H1 (cell line): ENCODE measurements around the gene CAMTA2. TPM values are rescaled to one million over a fixed set of nuclear protein-coding genes. Genes with fewer than 3 reads are reported as not detected.

ENCODE experiments used
- CTCF ChIA-PET: fragments of 300-600 bp; sonication (Branson Sonifier 250); formaldehyde crosslinking; loops from one replicate; lab custom pipeline; 2021; ENCODE audit not compliant: partially characterized antibody; lab: Charles Lee
- POLR2A ChIA-PET: fragments of 300-600 bp; sonication (Branson Sonifier 250); formaldehyde crosslinking; loops from one replicate; lab custom pipeline; 2021; ENCODE audit warnings: inconsistent platforms; ENCODE audit not compliant: partially characterized antibody; lab: Charles Lee
- DNase-seq, 2 experiments: peaks; one replicate each; pipeline versions ENCODE4 v3.0.0 to v3.0.0-alpha.2; 2010 to 2022; ENCODE audit warnings: low spot score in 2 of 2, low read depth in 1 of 2, mixed read lengths in 1 of 2
- FAIRE-seq: peaks from 2 replicates; lab custom pipeline; 2011; peaks lifted over from hg19 to GRCh38; lab: Jason Lieb, UNC
- H2AFZ ChIP-seq: 2 replicates; pipeline ENCODE4 v1.8.1; 2012; ENCODE audit warnings: low read length, inconsistent platforms
- H2AK5ac ChIP-seq: 2 replicates; pipeline ENCODE4 v1.6.1; 2013; ENCODE audit warnings: low read depth, low read length
- H2BK120ac ChIP-seq: replicated peaks from 2 replicates; pipeline ENCODE3; 2013; ENCODE audit warnings: low read depth, low read length, inconsistent platforms
- H2BK12ac ChIP-seq: 2 replicates; pipeline ENCODE4 v1.6.1; 2013; ENCODE audit warnings: low read depth, low read length
- H2BK15ac ChIP-seq: 2 replicates; pipeline ENCODE4 v1.6.1; 2013; ENCODE audit warnings: low read length
- H2BK20ac ChIP-seq: 2 replicates; pipeline ENCODE4 v1.6.1; 2013; ENCODE audit warnings: low read length
- H2BK5ac ChIP-seq: 2 replicates; pipeline ENCODE4 v1.6.1; 2013; ENCODE audit warnings: low read depth, low read length
- H3K14ac ChIP-seq: 2 replicates; pipeline ENCODE4 v1.6.1; 2013; ENCODE audit warnings: inconsistent platforms; ENCODE audit not compliant: insufficient read length
- H3K18ac ChIP-seq: 2 replicates; pipeline ENCODE4 v1.6.1; 2013; ENCODE audit warnings: low read length; ENCODE audit errors: extremely low read depth
- H3K23ac ChIP-seq: 2 replicates; pipeline ENCODE4 v1.6.1; 2013; ENCODE audit warnings: inconsistent platforms; ENCODE audit not compliant: insufficient read length
- H3K23me2 ChIP-seq: 2 replicates; pipeline ENCODE4 v1.6.1; 2013; ENCODE audit warnings: low read depth, low read length
- H3K27ac ChIP-seq: 2 replicates; pipeline ENCODE4 v1.6.1; 2011; ENCODE audit warnings: low read depth, low read length, inconsistent platforms
- H3K27me3 ChIP-seq, 4 experiments: replicated peaks in 1 of 4; 1 replicate in 1 of 4; 2 replicates in 3 of 4; pipeline versions ENCODE4 v1.6.1 to v1.8.1; 2011 to 2013; ENCODE audit warnings: low read length in 3 of 4, mild to moderate bottlenecking in 3 of 4, inconsistent platforms in 2 of 4, mixed read lengths in 2 of 4, moderate library complexity in 1 of 4; ENCODE audit not compliant: control insufficient read depth in 3 of 4, insufficient read depth in 3 of 4; ENCODE audit errors: extremely low read depth in 1 of 4
- H3K36me3 ChIP-seq, 4 experiments: 2 replicates each; pipeline versions ENCODE4 v1.6.1 to v1.8.1; 2011 to 2013; ENCODE audit warnings: mild to moderate bottlenecking in 4 of 4, low read length in 3 of 4, moderate library complexity in 2 of 4, control low read depth in 1 of 4, inconsistent platforms in 1 of 4; ENCODE audit not compliant: insufficient read depth in 4 of 4, control insufficient read depth in 2 of 4
- H3K4ac ChIP-seq: replicated peaks from 2 replicates; pipeline ENCODE3; 2013; ENCODE audit warnings: low read length, low read depth, mixed read lengths, inconsistent platforms; ENCODE audit not compliant: insufficient read length
- H3K4me1 ChIP-seq, 4 experiments: replicated peaks in 1 of 4; 1 replicate in 1 of 4; 2 replicates in 3 of 4; pipeline versions ENCODE4 v1.6.1 to v1.8.1; 2011 to 2013; ENCODE audit warnings: low read length in 3 of 4, inconsistent platforms in 2 of 4, mixed read lengths in 1 of 4; ENCODE audit not compliant: insufficient read depth in 4 of 4, control insufficient read depth in 3 of 4
- H3K4me2 ChIP-seq, 2 experiments: 2 replicates each; pipeline versions ENCODE4 v1.6.1 to v1.8.1; 2011 to 2013; ENCODE audit warnings: low read depth in 2 of 2, low read length in 2 of 2, control low read depth in 1 of 2, inconsistent platforms in 1 of 2, mild to moderate bottlenecking in 1 of 2; ENCODE audit not compliant: insufficient read depth in 1 of 2
- H3K4me3 ChIP-seq, 4 experiments: fragments of 200-600, 300-600 bp in 1 of 4; sonication (generic), shearing (Covaris generic), sonication (Bioruptor Twin) in 1 of 4; 2 replicates each; pipeline versions ENCODE4 v1.5.1 to v1.8.1; 2011 to 2016; ENCODE audit warnings: low read length in 4 of 4, low read depth in 3 of 4, control low read depth in 2 of 4, inconsistent platforms in 2 of 4, mild to moderate bottlenecking in 2 of 4, mixed read lengths in 1 of 4, moderate library complexity in 1 of 4; ENCODE audit not compliant: insufficient read depth in 2 of 4; ENCODE audit errors: extremely low read depth in 1 of 4
- H3K56ac ChIP-seq: replicated peaks from 2 replicates; pipeline ENCODE3; 2013; ENCODE audit warnings: low read depth, mild to moderate bottlenecking, mixed read lengths, low read length, inconsistent platforms; ENCODE audit not compliant: insufficient read length
- H3K79me1 ChIP-seq: 2 replicates; pipeline ENCODE4 v1.6.1; 2013; ENCODE audit warnings: low read depth, low read length, control low read depth
- H3K79me2 ChIP-seq, 2 experiments: 2 replicates each; pipeline versions ENCODE4 v1.6.1 to v1.8.1; 2012 to 2013; ENCODE audit warnings: low read length in 2 of 2, mild to moderate bottlenecking in 2 of 2, inconsistent platforms in 1 of 2; ENCODE audit not compliant: insufficient read depth in 2 of 2, control insufficient read depth in 1 of 2
- H3K9ac ChIP-seq, 4 experiments: replicated peaks in 1 of 4; 1 replicate in 1 of 4; 2 replicates in 3 of 4; pipeline versions ENCODE4 v1.6.1 to v1.8.1; 2011 to 2013; ENCODE audit warnings: low read depth in 3 of 4, low read length in 3 of 4, control low read depth in 2 of 4, mild to moderate bottlenecking in 2 of 4, moderate library complexity in 2 of 4, inconsistent platforms in 1 of 4; ENCODE audit errors: extremely low read depth in 1 of 4
- H3K9me3 ChIP-seq, 2 experiments: 2 replicates each; pipeline versions ENCODE4 v1.6.1 to v1.8.1; 2012 to 2013; ENCODE audit warnings: mild to moderate bottlenecking in 2 of 2, moderate library complexity in 2 of 2, control low read depth in 1 of 2, inconsistent platforms in 1 of 2, low read depth in 1 of 2, low read length in 1 of 2, mixed read lengths in 1 of 2; ENCODE audit not compliant: insufficient read depth in 2 of 2
- H4K20me1 ChIP-seq, 2 experiments: replicated peaks in 1 of 2; 2 replicates each; pipeline versions ENCODE3 to v1.8.1; 2011 to 2013; ENCODE audit warnings: inconsistent platforms in 2 of 2, low read length in 2 of 2, mild to moderate bottlenecking in 1 of 2; ENCODE audit not compliant: insufficient read depth in 2 of 2, control insufficient read depth in 1 of 2
- H4K5ac ChIP-seq: 2 replicates; pipeline ENCODE4 v1.6.1; 2013; ENCODE audit warnings: low read length, low read depth, mixed read lengths, inconsistent platforms; ENCODE audit not compliant: insufficient read length
- H4K8ac ChIP-seq: 2 replicates; pipeline ENCODE4 v1.8.0; 2013; ENCODE audit warnings: mild to moderate bottlenecking, moderate library complexity, low read length, inconsistent platforms; ENCODE audit not compliant: insufficient read depth; ENCODE audit errors: extremely low read depth
- H4K91ac ChIP-seq: replicated peaks from 2 replicates; pipeline ENCODE3; 2013; ENCODE audit warnings: low read length, mixed read lengths, inconsistent platforms; ENCODE audit not compliant: insufficient read length
- KDM5A ChIP-seq: fragments of 200-600 bp; IDR thresholded peaks from 2 replicates; pipeline ENCODE4 v1.7.1; 2012; ENCODE audit warnings: mild to moderate bottlenecking, low read length, inconsistent platforms, mixed read lengths
- NRF1 ChIP-seq: IDR thresholded peaks from 2 replicates; pipeline ENCODE4 v1.6.1; 2011; ENCODE audit warnings: mild to moderate bottlenecking, low read depth, low read length, improper control_type of control experiment
- POU5F1 ChIP-seq: IDR thresholded peaks from 2 replicates; pipeline ENCODE4 v1.6.1; 2011; ENCODE audit warnings: low read depth, mild to moderate bottlenecking, low read length, moderate library complexity
- RBBP5 ChIP-seq: IDR thresholded peaks from 2 replicates; pipeline ENCODE4 v1.7.1; 2012; ENCODE audit warnings: low read depth, mild to moderate bottlenecking, inconsistent platforms, low read length, moderate library complexity, borderline replicate concordance
- RXRA ChIP-seq: IDR thresholded peaks from 2 replicates; pipeline ENCODE4 v1.6.1; 2011; ENCODE audit warnings: low read depth, mild to moderate bottlenecking, low read length, moderate library complexity; ENCODE audit not compliant: insufficient read depth
- TAF1 ChIP-seq: IDR thresholded peaks from 2 replicates; pipeline ENCODE4 v1.6.1; 2011; ENCODE audit warnings: mild to moderate bottlenecking, low read depth, low read length
- TAF7 ChIP-seq: optimal IDR thresholded peaks from 2 replicates; pipeline ENCODE3; 2011; ENCODE audit warnings: low read depth, mild to moderate bottlenecking, inconsistent platforms, low read length, moderate library complexity, borderline replicate concordance
- TCF12 ChIP-seq: IDR thresholded peaks from 2 replicates; pipeline ENCODE4 v1.6.1; 2011; ENCODE audit warnings: low read depth, mild to moderate bottlenecking, low read length
- WGBS, 2 experiments: shearing (Covaris generic) in 1 of 2; methylation state at CpG; one replicate each; pipeline versions ENCODE4 v1.1.6 to v1.1.7; 2013 to 2015; ENCODE audit warnings: low lambda C conversion rate in 2 of 2, mixed read lengths in 2 of 2, inconsistent platforms in 1 of 2, low coverage in 1 of 2, missing lambda C conversion rate in 1 of 2; ENCODE audit not compliant: insufficient replicate concordance in 2 of 2, insufficient coverage in 1 of 2, insufficient read length in 1 of 2; ENCODE audit errors: extremely low coverage in 1 of 2, missing lambda C conversion rate in 1 of 2; 5-methylcytosine and 5-hydroxymethylcytosine counted together
- polyA plus RNA-seq, 7 experiments: library from polyadenylated mRNA; depleted of rRNA in 3 of 7; stranded (reverse) in 5 of 7; unstranded in 2 of 7; fragments of >200 nt in 5 of 7; fragments of 200-250 nt in 2 of 7; gene quantifications; 1 replicate in 5 of 7; 2 replicates in 1 of 7; 4 replicates in 1 of 7; pipeline versions ENCODE4 v1.2.1 to v1.2.3, GENCODE V29; 2011 to 2013; ENCODE audit warnings: missing spikeins in 2 of 7, mixed read lengths in 2 of 7
- total RNA-seq: library from RNA; stranded (reverse); fragmentation: NEBNext Ultra II Directional; extraction: Animal tissue kit (Norgen Biotek cat#: 25700); gene quantifications from 2 replicates; pipeline ENCODE4 v1.2.1, GENCODE V29; 2021
- TF ChIP-seq, protein P1 (sequence below): IDR thresholded peaks from 2 replicates; pipeline ENCODE4 v1.6.1; 2012; ENCODE audit warnings: inconsistent platforms

Gene CAMTA2
- total and polyA plus RNA-seq, 2 of the 8 experiments (the other 6 are each of a cell fraction or from before 2014, with no cell fraction given): 5.5 to 12.0 TPM

DNA sequence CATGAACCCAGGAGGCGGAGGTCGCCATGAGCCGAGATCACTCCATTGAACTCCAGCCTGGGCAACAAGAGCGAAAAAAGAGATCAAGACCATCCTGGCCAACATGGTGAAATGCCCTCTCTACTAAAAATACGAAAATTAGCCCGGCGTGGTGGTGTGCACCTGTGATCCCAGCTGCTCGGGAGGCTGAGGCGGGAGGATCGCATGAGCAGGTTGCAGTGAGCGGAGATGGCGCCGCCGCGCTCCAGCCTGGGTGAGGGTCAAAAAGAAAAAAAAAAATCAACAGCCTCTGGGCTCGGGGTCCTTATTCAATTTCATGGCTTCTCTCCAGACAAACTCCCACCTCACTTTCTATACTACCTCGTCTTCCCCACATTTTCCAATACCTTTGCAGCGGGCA is 58.6 kb downstream of the CAMTA2 start:
- H3K4me3 ChIP-seq: no peak overlapping the region
- no peak overlapping the region for H3K18ac ChIP-seq
- no peak overlapping the region for H4K91ac ChIP-seq
- FAIRE-seq (no peak), DNase-seq (no peak)
- H3K27ac ChIP-seq: no peak overlapping the region
- no peak overlapping the region for H2AFZ ChIP-seq
- no peak overlapping the region for H3K4ac ChIP-seq
- 0 out of 2 replicates have a peak overlapping the region, but pooled peaks have one; percentile 25 for H4K8ac ChIP-seq
- no peak overlapping the region for H3K56ac ChIP-seq
- no peaks in the 10 kb centered on the region; a peak in 1 of 7 replicates for H3K4me1 ChIP-seq
- no peak overlapping the region for H2BK12ac ChIP-seq
- no peaks in the 10 kb centered on the region for H3K27me3 ChIP-seq
- no peak overlapping the region for H3K4me2 ChIP-seq
- H4K20me1 ChIP-seq: no peaks in the 10 kb centered on the region
- 93 to 100% methylated on average over 1 to 17 of the region's 18 CpGs for WGBS, 2 experiments
- peaks cover 0 to 2% (median 0%) of the 10 kb centered on the region in 4 experiments; a peak in 1 of 8 replicates for H3K36me3 ChIP-seq
- no peak overlapping the region for H3K9ac ChIP-seq
- no peaks in the 10 kb centered on the region for H3K9me3 ChIP-seq
- H3K23me2 ChIP-seq: no peaks in the 10 kb centered on the region
- no peak overlapping the region for H2BK120ac ChIP-seq
- no peak overlapping the region for H2BK5ac ChIP-seq
- H2BK20ac ChIP-seq: no peak overlapping the region
- no peak overlapping the region for H2BK15ac ChIP-seq
- ChIA-PET POLR2A (interaction anchor here (0.7 to 7.3 kb wide), 7 partner anchors 9 to 20 kb away, joined by 3 to 60 read pairs (median 7); partner anchors contain the start of genes PFN1, RNF167 and SLC25A11), CTCF (interaction anchor here (1.0 to 1.1 kb wide), 3 partner anchors 10 to 28 kb away, joined by 3 to 4 read pairs (median 3); no protein-coding TSS in a partner anchor)
- H3K14ac ChIP-seq: no peak overlapping the region
- no peak overlapping the region for H3K23ac ChIP-seq
- no peaks in the 10 kb centered on the region for H3K79me2 ChIP-seq
- no peak overlapping the region for H2AK5ac ChIP-seq
- no peak overlapping the region for H4K5ac ChIP-seq
- no peaks in the 10 kb centered on the region for H3K79me1 ChIP-seq
- TF ChIP-seq RXRA (no peak), NRF1 (no peak), TCF12 (no peak), TAF7 (no peak), RBBP5 (no peak), KDM5A (no peak), POU5F1 (no peak), TAF1 (no peak)
- TF ChIP-seq, protein P1, sequence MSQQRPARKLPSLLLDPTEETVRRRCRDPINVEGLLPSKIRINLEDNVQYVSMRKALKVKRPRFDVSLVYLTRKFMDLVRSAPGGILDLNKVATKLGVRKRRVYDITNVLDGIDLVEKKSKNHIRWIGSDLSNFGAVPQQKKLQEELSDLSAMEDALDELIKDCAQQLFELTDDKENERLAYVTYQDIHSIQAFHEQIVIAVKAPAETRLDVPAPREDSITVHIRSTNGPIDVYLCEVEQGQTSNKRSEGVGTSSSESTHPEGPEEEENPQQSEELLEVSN: no peak
